SKM-1 (cell line): Measurements from ENCODE around the gene DNAJC2.

Experiments
- DNase-seq: peaks from one replicate; lab custom pipeline; 2025; ENCODE audit not compliant: unreplicated experiment; lab: John Stamatoyannopoulos, UW

The DNAJC2 gene, protein sequence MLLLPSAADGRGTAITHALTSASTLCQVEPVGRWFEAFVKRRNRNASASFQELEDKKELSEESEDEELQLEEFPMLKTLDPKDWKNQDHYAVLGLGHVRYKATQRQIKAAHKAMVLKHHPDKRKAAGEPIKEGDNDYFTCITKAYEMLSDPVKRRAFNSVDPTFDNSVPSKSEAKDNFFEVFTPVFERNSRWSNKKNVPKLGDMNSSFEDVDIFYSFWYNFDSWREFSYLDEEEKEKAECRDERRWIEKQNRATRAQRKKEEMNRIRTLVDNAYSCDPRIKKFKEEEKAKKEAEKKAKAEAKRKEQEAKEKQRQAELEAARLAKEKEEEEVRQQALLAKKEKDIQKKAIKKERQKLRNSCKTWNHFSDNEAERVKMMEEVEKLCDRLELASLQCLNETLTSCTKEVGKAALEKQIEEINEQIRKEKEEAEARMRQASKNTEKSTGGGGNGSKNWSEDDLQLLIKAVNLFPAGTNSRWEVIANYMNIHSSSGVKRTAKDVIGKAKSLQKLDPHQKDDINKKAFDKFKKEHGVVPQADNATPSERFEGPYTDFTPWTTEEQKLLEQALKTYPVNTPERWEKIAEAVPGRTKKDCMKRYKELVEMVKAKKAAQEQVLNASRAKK

DNA sequence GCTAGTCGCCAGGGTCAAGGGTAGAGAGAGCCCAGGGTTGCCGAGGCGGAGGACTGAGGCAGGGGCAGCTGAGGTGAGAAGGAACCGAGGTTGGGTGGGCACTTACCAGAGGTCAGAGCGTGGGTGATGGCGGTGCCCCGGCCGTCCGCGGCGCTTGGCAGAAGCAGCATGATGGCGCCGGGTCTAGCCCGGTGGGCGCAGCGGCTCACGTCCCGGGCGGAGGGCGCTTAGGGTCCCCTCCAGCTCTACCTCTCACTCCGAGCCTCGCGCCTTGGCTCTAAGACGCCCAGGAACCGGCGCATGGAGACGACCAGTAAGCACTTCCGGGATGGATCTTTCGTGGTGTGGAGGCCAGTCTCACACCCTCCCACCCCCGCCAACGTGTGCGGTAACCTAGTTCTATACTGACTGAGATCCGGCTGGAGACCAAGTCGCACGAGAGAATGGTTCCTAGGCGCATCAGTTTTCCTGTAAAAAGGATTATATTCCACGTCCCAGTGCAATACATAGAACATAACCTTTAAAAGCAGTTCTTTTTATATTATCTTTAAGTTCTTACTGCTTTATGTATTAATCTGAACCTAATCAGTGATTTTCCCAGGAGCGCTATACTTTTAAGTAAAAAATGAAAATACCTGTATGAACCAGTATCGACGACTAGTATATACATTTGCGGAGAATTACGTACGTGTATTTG, at the start of gene DNAJC2:
Gene DNAJC2 (minus strand): TSS at position 315 of the 697 bp plus-strand sequence. CDS start 145 bp downstream, at position 170.
- DNase-seq = peak; percentile 91

DNA sequence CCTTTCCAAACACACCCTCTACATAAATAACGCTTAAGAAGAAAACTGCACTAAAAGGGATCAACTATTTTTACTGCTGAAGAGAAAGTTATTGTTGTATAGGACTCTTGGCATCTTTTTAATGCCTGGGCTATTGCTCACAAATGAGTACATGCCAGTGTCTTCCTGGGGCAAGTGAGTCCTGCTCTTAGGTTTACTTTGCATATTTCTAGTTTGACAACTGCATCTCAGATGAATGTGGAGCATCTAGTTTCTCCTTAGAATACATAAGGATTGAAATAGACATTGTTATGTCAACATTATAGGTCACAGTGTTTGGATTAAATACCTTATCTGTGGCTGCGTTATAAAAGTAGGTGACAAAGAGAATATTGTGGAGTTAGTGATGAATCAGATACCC, 47.4 kb upstream of the DNAJC2 start:
- DNase-seq = no peak

DNA sequence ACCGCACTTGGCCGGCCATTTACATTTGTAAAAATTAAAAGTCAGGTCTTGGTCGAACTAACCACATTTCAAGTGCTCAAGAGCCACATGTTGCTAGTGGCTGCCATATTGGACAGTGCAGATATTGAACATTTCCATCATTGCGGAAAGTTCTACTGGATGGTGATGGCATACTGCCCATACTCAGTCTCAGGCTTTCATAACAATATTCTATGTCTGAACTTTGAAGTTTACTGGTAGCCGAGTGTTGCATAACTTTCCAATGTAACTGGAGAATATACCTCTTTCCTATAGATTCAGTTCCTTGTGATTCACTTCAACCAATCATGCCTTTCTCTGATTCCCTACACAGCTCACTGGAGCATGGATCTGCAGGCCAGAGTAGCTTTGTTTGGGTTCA, 46.6 kb upstream of the DNAJC2 start:
- no peak for DNase-seq

DNA sequence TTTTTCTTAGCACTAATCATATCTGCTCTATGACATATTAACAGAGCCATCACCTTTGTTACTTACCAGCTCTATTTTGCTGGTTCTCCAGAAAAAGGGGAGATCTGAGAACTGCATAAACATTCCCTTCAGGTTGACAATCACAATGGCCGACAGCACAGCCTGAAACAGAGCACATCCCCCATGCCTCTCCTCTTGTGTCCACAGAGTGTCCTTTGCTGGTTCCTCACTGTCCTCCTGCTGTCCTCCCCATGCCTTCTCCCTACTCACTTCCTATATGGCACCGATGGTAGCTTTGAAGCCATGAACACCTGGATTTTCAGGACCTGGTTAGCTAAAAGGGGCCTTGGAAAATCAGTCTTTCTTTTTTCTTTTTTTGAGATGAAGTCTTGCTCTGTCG, 44.7 kb upstream of the DNAJC2 start:
- DNase-seq = no peak

DNA sequence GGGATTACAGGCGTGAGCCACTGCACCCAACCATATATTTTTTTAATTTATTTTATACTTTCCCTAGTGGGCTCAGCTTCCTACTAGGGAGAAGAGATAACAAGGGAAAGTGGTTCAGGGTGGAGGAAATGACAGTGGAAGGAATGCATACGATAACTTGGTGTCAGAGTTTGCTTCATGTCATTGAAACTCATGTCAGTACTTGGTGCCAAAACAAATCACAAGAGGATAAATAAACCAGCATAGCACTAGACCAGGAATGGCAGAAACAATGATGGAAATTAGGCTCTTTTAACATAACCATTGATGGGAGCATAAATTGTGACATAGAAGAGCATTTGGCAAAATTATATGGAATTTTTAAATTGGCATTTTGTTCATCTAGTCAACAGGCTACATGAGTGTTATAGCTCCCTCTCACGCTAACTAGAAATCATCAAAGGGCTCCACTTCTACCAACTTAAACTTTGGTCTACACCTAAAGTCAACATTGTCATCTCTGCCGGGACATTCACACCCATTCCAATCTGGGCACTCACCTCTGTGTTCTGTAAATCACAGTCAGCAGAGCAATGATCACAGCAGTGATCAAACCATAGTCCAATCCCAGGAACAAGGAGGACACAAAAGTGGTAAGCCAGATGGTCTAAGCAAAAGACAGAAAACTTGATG, 44.0 kb upstream of the DNAJC2 start:
- DNase-seq = no peak

DNA sequence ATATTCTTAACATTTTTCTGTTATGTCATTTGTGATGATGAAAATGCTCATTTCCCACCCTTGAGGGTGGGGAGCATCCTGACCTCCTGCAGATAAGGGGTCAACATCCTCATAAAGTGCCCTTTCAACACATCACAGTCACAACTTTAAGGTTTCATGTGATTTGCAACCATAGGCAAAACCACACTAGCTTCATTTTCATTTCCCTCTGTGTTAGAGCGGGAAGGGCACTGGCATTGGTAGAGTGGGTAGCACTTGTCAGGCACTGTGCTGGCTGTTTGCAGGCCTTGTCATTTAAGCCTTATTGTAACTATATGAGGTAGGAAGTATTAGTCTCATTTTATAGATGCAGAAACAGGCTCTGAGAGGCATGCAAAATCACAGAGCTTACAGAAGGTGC, 42.7 kb upstream of the DNAJC2 start:
- no peak for DNase-seq

DNA sequence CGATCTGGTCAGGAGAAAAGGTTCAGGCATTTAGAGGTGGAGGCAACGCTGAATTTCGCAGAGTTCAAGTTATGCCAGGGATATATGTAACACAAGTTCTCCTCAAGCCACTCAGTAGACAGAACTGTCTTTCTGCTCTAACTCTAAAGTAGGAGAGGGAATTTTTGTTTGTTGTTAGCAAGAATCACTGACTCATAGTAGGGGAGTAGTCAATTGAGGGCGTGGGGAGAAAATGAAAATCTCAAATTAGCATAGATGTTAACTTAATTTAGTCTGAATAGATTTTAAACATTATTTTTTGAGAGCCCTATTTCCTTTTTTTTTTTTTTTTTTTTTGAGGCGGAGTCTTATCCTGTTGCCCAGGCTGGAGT, 37.5 kb upstream of the DNAJC2 start:
- DNase-seq = no peak

DNA sequence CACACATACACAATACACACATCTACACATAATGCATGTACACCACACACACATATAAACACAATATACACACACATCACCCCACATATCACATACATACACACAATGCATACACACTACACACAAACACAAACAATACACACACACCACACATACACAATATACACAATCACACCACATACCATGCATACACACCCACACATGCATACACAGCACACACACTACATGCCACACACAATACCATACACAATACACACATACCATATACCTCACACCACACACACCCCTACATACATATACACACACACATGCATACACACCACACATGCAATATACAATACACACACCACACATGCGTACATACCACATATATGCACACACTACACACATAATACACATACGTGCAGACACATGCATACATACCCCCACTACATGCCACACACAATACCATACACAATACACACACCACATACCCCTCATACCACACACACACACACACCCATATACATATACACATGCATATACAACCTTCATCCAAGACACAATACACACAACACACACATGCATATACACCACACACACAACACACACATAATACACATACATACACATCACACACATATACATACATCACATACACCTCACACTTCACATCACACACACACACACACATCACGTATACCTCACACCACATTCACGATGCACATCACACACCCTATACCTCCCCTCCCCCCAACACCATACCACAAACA, 36.9 kb upstream of the DNAJC2 start:
- no peak for DNase-seq

DNA sequence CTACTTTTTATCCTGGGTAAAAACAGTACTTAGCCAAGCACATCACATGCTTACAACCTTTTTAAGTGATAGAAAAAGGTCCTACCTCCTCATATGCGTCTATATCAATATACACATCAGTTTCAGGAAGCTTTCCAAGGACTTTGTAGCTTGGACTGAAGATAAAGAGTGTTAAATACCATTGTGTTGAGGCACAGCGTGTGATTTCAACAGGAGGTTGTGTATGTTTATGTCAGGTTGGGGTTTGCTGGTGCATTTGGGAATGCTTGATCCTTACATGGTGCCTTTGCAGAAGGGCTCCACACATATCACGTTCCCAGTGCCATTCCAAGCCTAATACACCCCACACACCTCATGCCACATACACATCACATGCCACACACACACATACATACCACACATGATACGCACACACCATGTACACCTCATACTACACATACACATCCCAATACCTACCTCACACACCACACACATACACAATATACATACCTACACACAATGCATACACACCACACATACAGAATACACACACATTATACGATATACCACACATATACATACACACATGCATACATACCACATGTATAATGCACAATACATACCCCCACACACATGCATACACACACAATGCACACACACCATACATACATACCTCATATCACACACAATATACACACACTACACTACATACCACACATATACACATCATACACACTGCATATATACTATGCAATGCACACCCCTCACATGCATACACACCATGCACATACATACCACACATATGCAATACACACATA, 36.0 kb upstream of the DNAJC2 start:
- DNase-seq = no peak

DNA sequence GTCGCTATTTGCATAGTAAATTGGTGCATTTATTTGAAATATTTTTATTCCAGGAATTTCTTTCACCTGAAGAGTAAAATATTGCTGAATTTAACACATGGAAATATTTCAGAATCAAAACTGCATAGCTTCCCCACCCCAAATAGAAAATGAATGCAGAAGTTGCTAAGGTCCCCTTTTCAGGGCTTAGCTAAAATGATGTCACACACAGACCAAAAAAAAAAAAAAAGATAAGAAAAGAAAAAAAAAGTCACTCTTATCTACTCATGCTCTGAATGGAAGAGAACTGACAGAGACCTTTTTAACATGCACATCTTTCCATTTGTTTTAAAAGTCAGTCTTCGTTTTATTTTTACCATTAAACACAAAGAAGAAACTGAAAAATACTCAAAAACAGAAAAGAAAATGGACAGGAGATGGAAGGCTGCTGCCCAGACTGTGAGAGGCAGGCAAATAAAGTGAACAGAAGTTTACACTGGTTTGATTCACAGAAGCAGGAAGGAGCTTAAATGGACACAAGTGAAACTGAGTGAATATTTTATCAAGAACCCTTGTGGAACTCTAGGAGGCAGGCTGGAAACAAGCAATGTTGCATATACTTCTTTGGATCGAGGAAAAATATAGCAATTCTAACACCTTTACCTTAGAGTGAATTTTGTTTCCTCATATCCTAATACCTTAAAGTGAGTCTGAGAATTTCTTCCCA, 34.9 kb upstream of the DNAJC2 start:
- no peak for DNase-seq

DNA sequence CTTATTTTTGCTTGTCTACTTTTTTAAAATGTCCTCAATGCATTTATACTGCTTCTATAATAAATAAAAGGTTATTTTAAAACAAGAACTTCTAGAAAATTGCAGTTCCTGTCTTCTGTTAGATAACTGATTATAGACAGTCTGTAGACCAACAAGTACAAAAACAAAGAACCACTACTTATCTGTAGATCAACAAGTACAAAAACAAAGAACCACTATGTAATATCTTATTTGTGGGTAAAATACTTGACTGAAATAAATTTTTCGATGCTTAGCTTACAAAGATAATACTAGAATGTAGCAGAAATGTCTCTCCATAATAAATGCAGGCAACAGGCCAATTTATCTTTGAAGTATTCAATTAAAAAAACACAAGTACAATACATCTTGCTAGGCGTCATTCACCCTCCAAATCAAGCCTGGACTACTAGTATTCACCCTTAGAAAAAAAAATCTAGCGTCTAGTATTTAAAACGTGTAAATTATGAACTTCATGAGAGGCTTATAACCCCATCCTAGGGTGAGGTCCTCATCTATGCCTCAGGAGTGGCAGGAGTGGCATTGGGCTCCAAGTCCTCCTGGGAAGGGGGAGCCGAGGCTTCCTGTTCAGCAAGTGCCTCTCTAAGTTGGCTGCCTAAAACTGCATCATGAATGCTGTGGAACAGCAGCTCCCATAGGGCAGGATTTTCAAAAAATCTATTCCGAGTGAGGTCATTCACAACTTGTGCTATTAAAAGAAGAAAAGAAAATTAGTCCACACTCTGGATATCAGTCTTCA, 29.5 kb upstream of the DNAJC2 start:
- DNase-seq = no peak

DNA sequence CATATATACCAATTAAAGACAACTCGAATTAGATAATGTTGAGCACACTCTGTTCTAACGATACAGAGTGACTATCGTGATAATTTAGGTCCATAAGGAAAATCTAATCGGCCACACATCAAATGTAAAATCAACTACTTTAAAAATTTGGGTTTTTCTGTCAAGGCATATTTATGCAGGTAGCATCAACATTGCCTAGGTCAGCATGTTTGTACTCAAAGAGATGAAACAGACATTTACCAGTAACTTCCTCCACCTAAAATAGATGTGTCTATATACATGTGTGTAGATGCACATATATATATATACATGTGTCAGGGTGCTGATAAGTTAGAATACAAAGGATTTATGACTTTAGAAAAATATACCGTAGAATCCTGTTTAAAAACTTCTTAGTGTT, 24.9 kb upstream of the DNAJC2 start:
- no peak for DNase-seq

DNA sequence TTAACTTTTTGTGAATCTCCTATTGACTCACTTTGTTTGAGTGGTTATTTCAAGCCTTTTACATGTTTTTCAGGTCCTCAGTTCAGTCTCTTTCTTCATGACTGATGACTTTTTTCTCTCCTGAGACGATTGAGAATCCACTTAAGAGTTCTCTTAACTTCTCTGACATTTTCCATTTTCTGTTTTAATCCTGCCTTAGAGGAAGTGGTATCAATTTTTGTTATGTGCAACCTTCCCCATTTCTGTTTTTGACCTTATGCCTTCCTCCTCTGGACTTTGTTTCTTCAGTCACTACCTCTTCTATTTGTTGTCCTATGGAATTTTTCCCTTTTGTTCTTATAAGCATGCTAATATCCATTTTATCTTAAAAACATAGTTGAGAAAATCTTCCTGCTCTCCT, 5.2 kb upstream of the DNAJC2 start:
- DNase-seq = no peak

DNA sequence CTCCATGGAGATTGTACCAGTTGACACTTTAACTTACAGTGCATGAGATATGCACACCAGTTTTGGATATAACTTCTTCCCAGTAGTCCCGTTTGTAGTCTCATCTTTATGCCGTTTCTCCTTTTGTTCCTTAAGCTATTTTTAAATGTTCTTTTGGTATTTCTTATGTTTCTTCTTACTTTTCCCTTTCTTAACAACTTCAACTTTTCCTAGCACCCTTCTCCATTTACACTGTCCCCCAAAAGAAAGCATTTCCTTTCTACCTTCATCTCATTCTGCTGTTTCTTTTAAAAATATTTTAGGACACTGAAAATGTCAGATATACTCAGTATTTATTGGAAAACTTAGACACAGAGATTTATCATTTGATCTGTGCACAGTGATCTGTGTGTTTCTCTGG, 4.4 kb upstream of the DNAJC2 start:
- no peak for DNase-seq

DNA sequence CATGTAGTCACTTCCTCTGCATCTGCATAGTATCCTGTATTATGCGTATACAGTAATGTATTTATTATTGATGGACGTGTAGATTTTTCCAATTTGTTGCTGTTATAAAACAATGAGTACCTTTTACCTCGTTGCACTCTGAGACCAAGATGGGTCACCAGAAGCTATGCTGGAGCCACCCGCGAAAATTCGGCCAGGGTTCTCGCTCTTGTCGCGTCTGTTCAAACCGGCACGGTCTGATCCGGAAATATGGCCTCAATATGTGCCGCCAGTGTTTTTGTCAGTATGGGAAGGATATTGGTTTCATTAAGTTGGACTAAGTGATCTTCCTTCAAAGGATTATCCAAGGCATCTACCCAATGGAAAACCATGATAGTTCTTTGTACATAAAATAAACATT, 3.9 kb upstream of the DNAJC2 start:
- no peak for DNase-seq

DNA sequence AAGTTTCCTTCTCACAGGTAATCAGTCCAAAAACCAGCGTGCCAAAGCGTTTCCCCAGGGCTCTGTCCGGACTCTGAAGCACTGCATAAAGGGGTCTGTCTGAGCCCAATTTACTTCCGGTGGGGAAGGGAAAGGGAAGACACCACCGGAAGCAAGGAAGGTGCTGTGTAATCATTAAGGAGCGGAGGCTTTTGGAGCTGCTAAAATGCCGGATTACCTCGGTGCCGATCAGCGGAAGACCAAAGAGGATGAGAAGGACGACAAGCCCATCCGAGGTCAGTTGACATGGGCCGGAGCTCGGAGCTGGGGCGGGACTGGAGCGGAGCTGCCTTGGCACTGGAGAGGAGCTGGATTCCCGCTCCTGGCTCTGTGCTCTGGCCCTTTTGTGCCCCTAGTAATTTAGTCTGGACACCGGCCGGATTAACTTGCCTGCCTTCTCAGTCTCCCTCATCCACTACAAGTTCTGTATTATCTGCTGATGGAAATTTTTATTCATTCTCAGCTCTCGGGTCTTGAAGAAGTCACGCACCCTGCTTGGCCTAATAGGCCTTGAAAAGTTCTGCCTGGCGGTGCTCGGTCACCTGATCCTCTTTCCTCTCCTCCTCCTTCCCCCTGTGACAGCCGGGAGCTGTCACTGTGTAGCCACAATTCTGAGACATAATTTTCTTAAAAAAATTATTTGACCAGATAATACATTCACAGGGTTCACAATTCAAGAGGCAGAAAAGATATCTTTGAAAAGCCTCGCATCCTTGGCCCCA, 3.1 kb upstream of the DNAJC2 start, which contains the start of gene PSMC2:
Gene PSMC2 (plus strand): TSS at position 137 of the 761 bp plus-strand sequence. CDS start 69 bp downstream, at position 206.
- peak; percentile 66 for DNase-seq

DNA sequence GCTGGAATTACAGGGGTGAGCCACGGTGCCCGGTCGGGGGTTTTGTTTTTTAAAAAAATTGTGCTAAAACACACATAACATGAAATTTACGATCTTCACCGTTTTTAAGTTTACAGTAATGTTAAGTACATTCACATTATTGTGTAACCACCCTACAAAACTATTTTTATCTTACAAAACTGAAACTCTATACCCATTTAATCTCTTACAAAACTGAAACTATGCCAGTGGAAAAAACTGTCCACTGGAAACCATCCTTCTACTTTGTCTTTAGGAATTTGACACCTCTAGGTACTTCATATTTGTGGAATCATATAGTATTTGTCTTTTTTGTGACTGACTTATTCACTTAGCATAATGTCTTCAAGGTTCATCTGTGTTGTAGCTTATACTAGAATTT, 1.8 kb upstream of the DNAJC2 start:
- DNase-seq = no peak
